ENCODE results near the gene RASGEF1B.

GRCh38 chr4:81424816-81425755, 46.6 kb downstream of the RASGEF1B start:
- TF ChIP-seq CBFB (CRISPR knock-in tag; IDR thresholded peaks at IDR 0.05) (no peak), HNRNPK (IDR thresholded peaks at IDR 0.05; ENCODE audit: low read depth, low read length, poor library complexity, severe bottlenecking) (no peak)

Measured in K562 (cell line).